GM12892 (cell line): ENCODE measurements around the gene YWHAH.

Experiments
- DNase-seq: peaks from one replicate; pipeline ENCODE4 v3.0.0; 2011; ENCODE audit not compliant: insufficient read length
- FAIRE-seq: peaks from 2 replicates; lab custom pipeline; 2011; peaks lifted over from hg19 to GRCh38; lab: Jason Lieb, UNC
- POLR2A ChIP-seq: IDR thresholded peaks from 2 replicates; pipeline ENCODE4 v1.6.1; 2011; ENCODE audit warnings: low read depth, low read length, control low read depth
- POLR2AphosphoS5 ChIP-seq: IDR thresholded peaks from 2 replicates; pipeline ENCODE4 v1.6.1; 2011; ENCODE audit warnings: low read depth, low read length, control low read depth
- TAF1 ChIP-seq: IDR thresholded peaks from 2 replicates; pipeline ENCODE4 v1.6.1; 2011; ENCODE audit warnings: low read depth, mild to moderate bottlenecking, control low read depth, low read length, borderline replicate concordance

YWHAH gene

GRCh38 chr22:31926024-31926423, 18.3 kb upstream of the YWHAH start:
- DNase-seq: no peak
- TF ChIP-seq POLR2AphosphoS5 (no peak), TAF1 (no peak), POLR2A (no peak)
- no peak for FAIRE-seq

GRCh38 chr22:31926969-31927368, 17.4 kb upstream of the YWHAH start:
- DNase-seq (no peak), FAIRE-seq (no peak)
- TF ChIP-seq POLR2A: no peak
- no peak for TF ChIP-seq TAF1
- no peak for TF ChIP-seq POLR2AphosphoS5

GRCh38 chr22:31927562-31927961, 16.8 kb upstream of the YWHAH start:
- DNase-seq (no peak), FAIRE-seq (no peak)
- no peak for TF ChIP-seq POLR2A
- TF ChIP-seq POLR2AphosphoS5: no peak
- no peak for TF ChIP-seq TAF1

- DNase-seq: no peak
- peak; percentile 42 for FAIRE-seq
- TF ChIP-seq TAF1: no peak
- TF ChIP-seq POLR2AphosphoS5: no peak
- TF ChIP-seq POLR2A: no peak
Measured at GRCh38 chr22:31929167-31929930, 15.0 kb upstream of the YWHAH start.

- DNase-seq (no peak), FAIRE-seq (no peak)
- no peak for TF ChIP-seq POLR2A
- no peak for TF ChIP-seq POLR2AphosphoS5
- no peak for TF ChIP-seq TAF1
Measured at GRCh38 chr22:31932863-31933262, 11.5 kb upstream of the YWHAH start.

- DNase-seq (no peak), FAIRE-seq (no peak)
- no peak for TF ChIP-seq POLR2A
- no peak for TF ChIP-seq TAF1
- no peak for TF ChIP-seq POLR2AphosphoS5
Measured at GRCh38 chr22:31933406-31933805, 10.9 kb upstream of the YWHAH start.

GRCh38 chr22:31933816-31934482, 10.4 kb upstream of the YWHAH start:
- FAIRE-seq (no peak), DNase-seq (no peak)
- TF ChIP-seq POLR2AphosphoS5 (no peak), POLR2A (no peak), TAF1 (no peak)

GRCh38 chr22:31935961-31936635, 8.2 kb upstream of the YWHAH start:
- no peak for DNase-seq
- no peak for TF ChIP-seq POLR2A
- no peak for TF ChIP-seq POLR2AphosphoS5
- TF ChIP-seq TAF1: no peak
- FAIRE-seq: no peak

GRCh38 chr22:31937341-31937740, 7.0 kb upstream of the YWHAH start:
- DNase-seq: no peak
- TF ChIP-seq POLR2AphosphoS5 (no peak), POLR2A (no peak), TAF1 (no peak)
- FAIRE-seq: no peak

- no peak for TF ChIP-seq POLR2AphosphoS5
- TF ChIP-seq TAF1: no peak
- TF ChIP-seq POLR2A: no peak
- no peak for FAIRE-seq
- no peak for DNase-seq
Measured at GRCh38 chr22:31938296-31938695, 6.0 kb upstream of the YWHAH start.

- no peak for DNase-seq
- no peak for TF ChIP-seq POLR2A
- TF ChIP-seq TAF1: no peak
- no peak for TF ChIP-seq POLR2AphosphoS5
- no peak for FAIRE-seq
Measured at GRCh38 chr22:31940506-31940905, 3.8 kb upstream of the YWHAH start.
